ENCODE results near the gene SIRT7.

- TF ChIP-seq CTCF (IDR thresholded peaks at IDR 0.05): no peak
- TF ChIP-seq POLR2A (IDR thresholded peaks at IDR 0.05): no peak
- no peak for TF ChIP-seq EP300 (IDR thresholded peaks at IDR 0.05)
These were observed 16.6 kb downstream of the SIRT7 start for GRCh38 chr17:81901167-81902022.

All from ovary (tissue), 3 donors.